Right lobe of liver (tissue), 4 donors: ENCODE measurements around the gene RIOK2.

ENCODE experiments used
- CTCF ChIP-seq, 4 donors: fragments of 200-600 bp in 3 of 4; fragments of 450-650 bp in 1 of 4; IDR thresholded peaks; one replicate each; pipeline versions ENCODE4 v1.5.1 to v1.8.0; 2016 to 2022; ENCODE audit warnings: antibody characterized with exemption in 4 of 4, mild to moderate bottlenecking in 2 of 4
- POLR2A ChIP-seq: fragments of 450-650 bp; IDR thresholded peaks from one replicate; pipeline ENCODE4 v1.6.1; 2017; ENCODE audit warnings: antibody characterized with exemption, mild to moderate bottlenecking
- donor health status: DM: no; HTN: no; CAD: no.
- donor health status: DM: no; HTN: no; CAD: no.
- donor health status: DM: no; HTN: yes; CAD: no.

GRCh38 chr5:97127727-97128126 is 55.3 kb downstream of the RIOK2 start:
- TF ChIP-seq CTCF (IDR thresholded peaks at IDR 0.05) (no peak), POLR2A (no peak)
